Fibroblast of pulmonary artery (primary cell): Measurements from ENCODE around the gene TMEM184B.

Source experiments
- DNase-seq: peaks from one replicate; pipeline ENCODE4 v3.0.0-alpha.2; 2010; ENCODE audit warnings: low read depth
- H3K4me3 ChIP-seq: replicated peaks from 2 replicates; pipeline ENCODE4 v1.5.1; 2011; ENCODE audit warnings: low read depth, mild to moderate bottlenecking, control low read depth, low read length, moderate library complexity
- TF ChIP-seq, protein P1 (sequence below): IDR thresholded peaks from 2 replicates; pipeline ENCODE4 v1.5.1; 2011; ENCODE audit warnings: mild to moderate bottlenecking, control low read depth, low read length, inconsistent platforms; ENCODE audit errors: missing control alignments

The TMEM184B gene

GRCh38 chr22:38257181-38257580, 15.6 kb downstream of the TMEM184B start:
- peak overlapping the region; percentile 28 for H3K4me3 ChIP-seq
- TF ChIP-seq, protein P1, sequence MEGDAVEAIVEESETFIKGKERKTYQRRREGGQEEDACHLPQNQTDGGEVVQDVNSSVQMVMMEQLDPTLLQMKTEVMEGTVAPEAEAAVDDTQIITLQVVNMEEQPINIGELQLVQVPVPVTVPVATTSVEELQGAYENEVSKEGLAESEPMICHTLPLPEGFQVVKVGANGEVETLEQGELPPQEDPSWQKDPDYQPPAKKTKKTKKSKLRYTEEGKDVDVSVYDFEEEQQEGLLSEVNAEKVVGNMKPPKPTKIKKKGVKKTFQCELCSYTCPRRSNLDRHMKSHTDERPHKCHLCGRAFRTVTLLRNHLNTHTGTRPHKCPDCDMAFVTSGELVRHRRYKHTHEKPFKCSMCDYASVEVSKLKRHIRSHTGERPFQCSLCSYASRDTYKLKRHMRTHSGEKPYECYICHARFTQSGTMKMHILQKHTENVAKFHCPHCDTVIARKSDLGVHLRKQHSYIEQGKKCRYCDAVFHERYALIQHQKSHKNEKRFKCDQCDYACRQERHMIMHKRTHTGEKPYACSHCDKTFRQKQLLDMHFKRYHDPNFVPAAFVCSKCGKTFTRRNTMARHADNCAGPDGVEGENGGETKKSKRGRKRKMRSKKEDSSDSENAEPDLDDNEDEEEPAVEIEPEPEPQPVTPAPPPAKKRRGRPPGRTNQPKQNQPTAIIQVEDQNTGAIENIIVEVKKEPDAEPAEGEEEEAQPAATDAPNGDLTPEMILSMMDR: no peak
- DNase-seq: peak; percentile 82

DNA sequence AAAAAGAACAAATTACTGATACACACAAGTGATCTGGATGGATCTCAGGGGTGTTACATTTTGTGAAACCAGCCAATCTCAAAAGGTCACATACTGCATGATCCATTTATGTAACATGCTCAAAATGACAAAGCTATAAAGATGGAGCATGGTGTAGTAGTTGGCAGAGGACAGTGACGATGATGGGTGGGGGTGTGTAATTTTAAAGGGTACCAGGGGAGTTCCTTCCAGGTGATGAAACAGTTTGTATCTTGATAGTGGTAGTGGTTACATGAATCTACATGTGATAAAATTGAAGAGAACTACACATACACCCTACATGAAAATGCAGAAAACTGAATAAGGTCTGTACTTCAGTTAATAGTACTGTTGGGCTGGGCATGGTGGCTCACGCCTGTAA, 17.1 kb downstream of the TMEM184B start:
- no peak overlapping the region for H3K4me3 ChIP-seq
- no peak for DNase-seq
- TF ChIP-seq, protein P1: no peak

DNA sequence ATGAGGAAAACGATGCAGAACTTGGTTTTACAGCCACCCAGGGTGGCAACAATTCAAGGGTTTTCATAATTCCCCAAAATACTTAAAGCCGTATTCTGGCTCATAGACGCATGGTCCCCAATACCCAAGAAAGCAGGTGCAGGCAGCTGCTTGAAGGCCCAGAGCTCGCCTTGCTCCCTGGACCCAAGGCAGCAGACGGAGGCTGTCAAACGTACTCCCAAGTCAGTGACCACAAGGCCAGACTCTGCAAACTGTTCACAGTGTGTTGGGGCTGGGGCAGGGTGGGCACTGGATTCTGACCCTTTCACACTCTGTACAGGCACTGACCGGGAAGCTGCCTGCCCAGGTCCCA, 21.5 kb downstream of the TMEM184B start:
- TF ChIP-seq, protein P1: no peak
- H3K4me3 ChIP-seq: no peak overlapping the region
- DNase-seq: no peak

DNA sequence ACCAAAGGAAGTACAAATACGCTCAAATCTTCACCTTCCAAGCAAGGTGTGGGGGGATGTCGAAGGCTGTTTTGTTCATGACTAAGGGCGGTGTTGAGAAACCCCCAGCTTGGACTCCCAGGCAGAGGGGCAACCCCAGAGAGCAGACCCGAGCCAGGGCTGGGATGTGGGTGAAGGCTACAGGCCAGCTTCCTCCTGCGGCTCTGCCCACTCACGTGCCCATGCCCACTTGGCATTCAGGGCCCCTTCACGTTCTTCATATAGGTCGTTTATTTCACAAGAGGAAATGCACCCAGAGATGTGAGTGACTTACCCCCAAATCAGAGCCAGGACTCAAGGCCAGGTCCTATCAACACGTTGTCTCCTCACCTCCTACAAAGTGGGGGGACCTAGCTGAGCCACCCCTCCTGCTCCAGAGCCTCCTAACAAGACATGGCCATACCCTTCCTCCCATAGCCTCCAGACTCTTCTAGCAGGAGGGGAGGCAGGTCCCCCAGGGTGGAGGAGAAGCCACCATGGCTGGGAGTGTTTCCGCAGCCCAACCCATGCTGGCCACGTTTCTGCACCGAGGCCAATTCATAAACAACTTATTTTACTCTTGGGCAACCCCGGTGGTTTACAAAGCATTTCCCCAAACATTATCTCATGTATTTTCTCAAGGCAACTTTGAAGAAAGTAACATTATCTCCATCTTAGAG, 22.0 kb downstream of the TMEM184B start:
- no peak overlapping the region for H3K4me3 ChIP-seq
- DNase-seq: no peak
- TF ChIP-seq, protein P1: no peak

- no peak overlapping the region for H3K4me3 ChIP-seq
- DNase-seq: no peak
- TF ChIP-seq, protein P1: no peak
Measured at GRCh38 chr22:38249803-38250642, 22.8 kb downstream of the TMEM184B start.

GRCh38 chr22:38249301-38249700, 23.5 kb downstream of the TMEM184B start:
- no peak for DNase-seq
- TF ChIP-seq, protein P1: no peak
- H3K4me3 ChIP-seq: no peak overlapping the region

DNA sequence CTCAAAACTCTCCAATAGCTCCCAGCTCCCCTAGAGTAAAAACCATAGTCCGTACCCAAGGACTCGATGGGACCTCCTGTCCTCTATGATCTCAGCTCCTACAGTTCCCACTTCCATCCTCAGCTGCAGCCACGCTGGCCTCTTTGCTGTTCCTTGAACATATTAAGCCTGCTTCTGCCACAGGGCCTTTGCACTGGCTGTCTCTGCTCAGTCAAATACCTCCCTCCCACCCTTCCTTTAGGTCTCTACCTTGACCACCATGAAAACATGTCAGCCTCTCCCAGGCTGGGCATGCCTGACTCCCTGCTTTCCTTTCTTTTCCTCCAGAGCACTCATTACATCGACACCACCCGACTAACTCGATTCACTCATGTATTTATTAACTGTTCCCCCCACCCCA, 24.5 kb downstream of the TMEM184B start:
- DNase-seq: no peak
- TF ChIP-seq, protein P1: no peak
- H3K4me3 ChIP-seq: no peak overlapping the region
